SK-N-SH (cell line): ENCODE data around the gene ADCY5. TPM values are rescaled to one million over a fixed set of nuclear protein-coding genes. Genes with fewer than 3 reads are reported as not detected.

Experiments
- CTCF ChIA-PET: fragments of 300-600, 350-600 bp; formaldehyde crosslinking; extraction: SDS; loops from one replicate; lab custom pipeline; 2021; lab: Yijun Ruan, JAX
- POLR2A ChIA-PET: fragments of 350-600 bp; sonication (Branson Sonifier 250); formaldehyde crosslinking; extraction: SDS; loops from one replicate; lab custom pipeline; 2020; ENCODE audit warnings: antibody characterized with exemption, inconsistent platforms; lab: Yijun Ruan, JAX
- DNase-seq: peaks from one replicate; pipeline ENCODE4 v3.0.0; 2012
- H2AFZ ChIP-seq: fragments of 200-600 bp; sonication (generic); 2 replicates; pipeline ENCODE4 v1.8.1; 2016; ENCODE audit warnings: antibody characterized with exemption, mild to moderate bottlenecking, low read depth
- H3F3A ChIP-seq: fragments of 200-600 bp; sonication (generic); replicated peaks from 2 replicates; pipeline ENCODE3; 2016; ENCODE audit warnings: antibody characterized with exemption, mild to moderate bottlenecking; ENCODE audit not compliant: insufficient read depth
- H3K27ac ChIP-seq, 2 experiments: fragments of 200-500 bp in 1 of 2; fragments of 200-600 bp in 1 of 2; sonication (Bioruptor generic) in 1 of 2; sonication (generic), shearing (Covaris generic) in 1 of 2; 2 replicates each; pipeline versions ENCODE4 v1.5.1 to v1.6.1; 2014 to 2016; ENCODE audit warnings: low read depth in 2 of 2, inconsistent platforms in 1 of 2, low read length in 1 of 2, mild to moderate bottlenecking in 1 of 2, mixed read lengths in 1 of 2
- H3K27me3 ChIP-seq: fragments of 200-600 bp; sonication (generic), shearing (Covaris generic); 2 replicates; pipeline ENCODE4 v1.6.1; 2016; ENCODE audit warnings: mixed run types; ENCODE audit not compliant: insufficient read depth
- H3K36me3 ChIP-seq, 2 experiments: fragments of 200-500 bp in 1 of 2; fragments of 200-600 bp in 1 of 2; sonication (Bioruptor generic) in 1 of 2; sonication (generic) in 1 of 2; replicated peaks in 1 of 2; 2 replicates each; pipeline versions ENCODE3 to v1.5.1; 2014 to 2016; ENCODE audit warnings: low read length in 1 of 2, mild to moderate bottlenecking in 1 of 2; ENCODE audit not compliant: insufficient read depth in 2 of 2, control insufficient read depth in 1 of 2
- H3K4me1 ChIP-seq, 2 experiments: fragments of 200-500 bp in 1 of 2; fragments of 200-600 bp in 1 of 2; sonication (Bioruptor generic) in 1 of 2; sonication (generic), shearing (Covaris generic) in 1 of 2; 2 replicates each; pipeline versions ENCODE4 v1.5.1 to v1.6.1; 2014 to 2016; ENCODE audit warnings: low read depth in 1 of 2, low read length in 1 of 2, mixed run types in 1 of 2; ENCODE audit not compliant: insufficient read depth in 2 of 2, control insufficient read depth in 1 of 2
- H3K4me2 ChIP-seq: fragments of 200-600 bp; sonication (generic), shearing (Covaris generic); 2 replicates; pipeline ENCODE4 v1.6.1; 2017; ENCODE audit warnings: mixed run types
- H3K4me3 ChIP-seq, 2 experiments: fragments of 200-500 bp in 1 of 2; fragments of 200-600 bp in 1 of 2; sonication (Bioruptor generic) in 1 of 2; sonication (generic), shearing (Covaris generic) in 1 of 2; 2 replicates each; pipeline versions ENCODE4 v1.5.1 to v1.8.1; 2014 to 2016; ENCODE audit warnings: low read depth in 2 of 2, inconsistent platforms in 1 of 2, low read length in 1 of 2, mild to moderate bottlenecking in 1 of 2, mixed read lengths in 1 of 2, moderate library complexity in 1 of 2
- H3K79me2 ChIP-seq: fragments of 200-600 bp; sonication (generic); 2 replicates; pipeline ENCODE4 v1.8.1; 2017; ENCODE audit warnings: mild to moderate bottlenecking; ENCODE audit not compliant: insufficient read depth
- H3K9ac ChIP-seq: fragments of 200-600 bp; sonication (generic); 2 replicates; pipeline ENCODE4 v1.6.1; 2017; ENCODE audit warnings: mixed run types
- H3K9me2 ChIP-seq: fragments of 200-600 bp; sonication (generic); 2 replicates; pipeline ENCODE4 v1.6.1; 2017; ENCODE audit warnings: mixed run types
- H3K9me3 ChIP-seq: fragments of 200-600 bp; sonication (generic); 2 replicates; pipeline ENCODE4 v1.6.1; 2017; ENCODE audit warnings: mixed run types, mild to moderate bottlenecking, moderate library complexity
- H4K20me1 ChIP-seq: fragments of 200-600 bp; sonication (generic); 2 replicates; pipeline ENCODE4 v1.6.1; 2017; ENCODE audit warnings: mild to moderate bottlenecking, mixed run types; ENCODE audit not compliant: insufficient read depth
- FOSL2 ChIP-seq: IDR thresholded peaks from 2 replicates; pipeline ENCODE4 v1.4.0; 2012; ENCODE audit warnings: low read depth, mild to moderate bottlenecking, moderate library complexity, borderline replicate concordance
- NRF1 ChIP-seq: IDR thresholded peaks from 2 replicates; pipeline ENCODE4 v1.6.1; 2012; ENCODE audit warnings: low read depth, mild to moderate bottlenecking, low read length
- RAD21 ChIP-seq: IDR thresholded peaks from 2 replicates; pipeline ENCODE4 v1.6.1; 2012; ENCODE audit warnings: mild to moderate bottlenecking, low read length
- REST ChIP-seq: IDR thresholded peaks from 2 replicates; pipeline ENCODE4 v1.6.1; 2012; ENCODE audit warnings: mild to moderate bottlenecking, low read depth, low read length, moderate library complexity
- SIN3A ChIP-seq: IDR thresholded peaks from 2 replicates; pipeline ENCODE4 v1.6.1; 2012; ENCODE audit warnings: low read depth, mild to moderate bottlenecking, low read length, moderate library complexity, borderline replicate concordance
- SMC3 ChIP-seq: IDR thresholded peaks from 2 replicates; pipeline ENCODE4 v1.6.1; 2012; ENCODE audit warnings: low read depth, low read length, improper control_type of control experiment
- TCF12 ChIP-seq: IDR thresholded peaks from 2 replicates; pipeline ENCODE4 v1.4.0; 2012
- USF2 ChIP-seq: fragments of 150-350 bp; IDR thresholded peaks from 2 replicates; pipeline ENCODE4 v1.6.1; 2017; ENCODE audit warnings: antibody characterized with exemption, low read length, low read depth, borderline replicate concordance
- WGBS: methylation state at CpG from one replicate; pipeline ENCODE4 v1.1.6; 2017; ENCODE audit warnings: low lambda C conversion rate; 5-methylcytosine and 5-hydroxymethylcytosine counted together
- polyA plus RNA-seq, 3 experiments: library from polyadenylated mRNA; depleted of rRNA; stranded (reverse); fragments of >200 nt; gene quantifications; 2 replicates each; pipeline ENCODE4 v1.2.3, GENCODE V29; 2012
- TF ChIP-seq, protein P1 (sequence below): IDR thresholded peaks from 2 replicates; pipeline ENCODE4; 2012
- TF ChIP-seq, protein P2 (sequence below): fragments of 150-350 bp; IDR thresholded peaks from 2 replicates; pipeline ENCODE4 v1.6.1; 2016; ENCODE audit warnings: mild to moderate bottlenecking, low read depth, low read length

ADCY5 gene
- polyA plus RNA-seq, 1 of the 3 experiments (the other 2 are of a cell fraction): 0.21 TPM

- peaks cover 0 to 24% of the 10 kb centered on the region in 2 experiments; a peak in 1 of 4 replicates for H3K4me1 ChIP-seq
- H3K9me2 ChIP-seq: no peaks in the 10 kb centered on the region
- H3K27ac ChIP-seq: no peak overlapping the region
- POLR2A ChIA-PET: no interaction called here
- DNase-seq: no peak
- H3K27me3 ChIP-seq: peaks cover 24% of the 10 kb centered on the region
- no peaks in the 10 kb centered on the region for H3F3A ChIP-seq
- no peaks in the 10 kb centered on the region for H3K36me3 ChIP-seq
- no peaks in the 10 kb centered on the region for H3K9me3 ChIP-seq
- CTCF ChIA-PET: interaction anchor here (0.9 to 1.8 kb wide), 3 partner anchors 20 to 100 kb away, joined by 3 to 7 read pairs (median 5); no protein-coding TSS in a partner anchor
- no peak overlapping the region for H2AFZ ChIP-seq
- H3K4me3 ChIP-seq: no peak overlapping the region
- no peaks in the 10 kb centered on the region for H4K20me1 ChIP-seq
- no peak overlapping the region for H3K4me2 ChIP-seq
- no peak overlapping the region for H3K9ac ChIP-seq
- TF ChIP-seq RAD21: no peak
- TF ChIP-seq FOSL2: no peak
- TF ChIP-seq REST: no peak
- no peak for TF ChIP-seq TCF12
- TF ChIP-seq SIN3A: no peak
- TF ChIP-seq, protein P1, sequence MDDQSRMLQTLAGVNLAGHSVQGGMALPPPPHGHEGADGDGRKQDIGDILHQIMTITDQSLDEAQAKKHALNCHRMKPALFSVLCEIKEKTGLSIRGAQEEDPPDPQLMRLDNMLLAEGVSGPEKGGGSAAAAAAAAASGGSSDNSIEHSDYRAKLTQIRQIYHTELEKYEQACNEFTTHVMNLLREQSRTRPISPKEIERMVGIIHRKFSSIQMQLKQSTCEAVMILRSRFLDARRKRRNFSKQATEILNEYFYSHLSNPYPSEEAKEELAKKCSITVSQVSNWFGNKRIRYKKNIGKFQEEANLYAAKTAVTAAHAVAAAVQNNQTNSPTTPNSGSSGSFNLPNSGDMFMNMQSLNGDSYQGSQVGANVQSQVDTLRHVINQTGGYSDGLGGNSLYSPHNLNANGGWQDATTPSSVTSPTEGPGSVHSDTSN: no peak
- no peak for TF ChIP-seq USF2
- TF ChIP-seq SMC3: no peak
- no peak for TF ChIP-seq NRF1
- TF ChIP-seq, protein P2, sequence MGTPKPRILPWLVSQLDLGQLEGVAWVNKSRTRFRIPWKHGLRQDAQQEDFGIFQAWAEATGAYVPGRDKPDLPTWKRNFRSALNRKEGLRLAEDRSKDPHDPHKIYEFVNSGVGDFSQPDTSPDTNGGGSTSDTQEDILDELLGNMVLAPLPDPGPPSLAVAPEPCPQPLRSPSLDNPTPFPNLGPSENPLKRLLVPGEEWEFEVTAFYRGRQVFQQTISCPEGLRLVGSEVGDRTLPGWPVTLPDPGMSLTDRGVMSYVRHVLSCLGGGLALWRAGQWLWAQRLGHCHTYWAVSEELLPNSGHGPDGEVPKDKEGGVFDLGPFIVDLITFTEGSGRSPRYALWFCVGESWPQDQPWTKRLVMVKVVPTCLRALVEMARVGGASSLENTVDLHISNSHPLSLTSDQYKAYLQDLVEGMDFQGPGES: no peak
- TF ChIP-seq, all 33 proteins: peak for 0
- 51% methylated on average over 6 of the region's 8 CpGs for WGBS
- no peaks in the 10 kb centered on the region for H3K79me2 ChIP-seq
These were observed 23.7 kb downstream of the ADCY5 start for GRCh38 chr3:123424999-123425712.
